SK-N-SH (cell line): ENCODE results near the gene NRCAM. TPM values are rescaled to one million over a fixed set of nuclear protein-coding genes. Genes with fewer than 3 reads are reported as not detected.
A peak's percentile ranks its signal among the peaks of the same experiment; 100 is the strongest.

ENCODE experiments used
- CTCF ChIA-PET: fragments of 300-600, 350-600 bp; formaldehyde crosslinking; extraction: SDS; loops from one replicate; lab custom pipeline; 2021; lab: Yijun Ruan, JAX
- POLR2A ChIA-PET: fragments of 350-600 bp; sonication (Branson Sonifier 250); formaldehyde crosslinking; extraction: SDS; loops from one replicate; lab custom pipeline; 2020; ENCODE audit warnings: antibody characterized with exemption, inconsistent platforms; lab: Yijun Ruan, JAX
- DNase-seq: peaks from one replicate; pipeline ENCODE4 v3.0.0; 2012
- H2AFZ ChIP-seq: fragments of 200-600 bp; sonication (generic); 2 replicates; pipeline ENCODE4 v1.8.1; 2016; ENCODE audit warnings: antibody characterized with exemption, mild to moderate bottlenecking, low read depth
- H3F3A ChIP-seq: fragments of 200-600 bp; sonication (generic); replicated peaks from 2 replicates; pipeline ENCODE3; 2016; ENCODE audit warnings: antibody characterized with exemption, mild to moderate bottlenecking; ENCODE audit not compliant: insufficient read depth
- H3K27ac ChIP-seq, 2 experiments: fragments of 200-500 bp in 1 of 2; fragments of 200-600 bp in 1 of 2; sonication (Bioruptor generic) in 1 of 2; sonication (generic), shearing (Covaris generic) in 1 of 2; 2 replicates each; pipeline versions ENCODE4 v1.5.1 to v1.6.1; 2014 to 2016; ENCODE audit warnings: low read depth in 2 of 2, inconsistent platforms in 1 of 2, low read length in 1 of 2, mild to moderate bottlenecking in 1 of 2, mixed read lengths in 1 of 2
- H3K27me3 ChIP-seq: fragments of 200-600 bp; sonication (generic), shearing (Covaris generic); 2 replicates; pipeline ENCODE4 v1.6.1; 2016; ENCODE audit warnings: mixed run types; ENCODE audit not compliant: insufficient read depth
- H3K36me3 ChIP-seq, 2 experiments: fragments of 200-500 bp in 1 of 2; fragments of 200-600 bp in 1 of 2; sonication (Bioruptor generic) in 1 of 2; sonication (generic) in 1 of 2; replicated peaks in 1 of 2; 2 replicates each; pipeline versions ENCODE3 to v1.5.1; 2014 to 2016; ENCODE audit warnings: low read length in 1 of 2, mild to moderate bottlenecking in 1 of 2; ENCODE audit not compliant: insufficient read depth in 2 of 2, control insufficient read depth in 1 of 2
- H3K4me1 ChIP-seq, 2 experiments: fragments of 200-500 bp in 1 of 2; fragments of 200-600 bp in 1 of 2; sonication (Bioruptor generic) in 1 of 2; sonication (generic), shearing (Covaris generic) in 1 of 2; 2 replicates each; pipeline versions ENCODE4 v1.5.1 to v1.6.1; 2014 to 2016; ENCODE audit warnings: low read depth in 1 of 2, low read length in 1 of 2, mixed run types in 1 of 2; ENCODE audit not compliant: insufficient read depth in 2 of 2, control insufficient read depth in 1 of 2
- H3K4me2 ChIP-seq: fragments of 200-600 bp; sonication (generic), shearing (Covaris generic); 2 replicates; pipeline ENCODE4 v1.6.1; 2017; ENCODE audit warnings: mixed run types
- H3K4me3 ChIP-seq, 2 experiments: fragments of 200-500 bp in 1 of 2; fragments of 200-600 bp in 1 of 2; sonication (Bioruptor generic) in 1 of 2; sonication (generic), shearing (Covaris generic) in 1 of 2; 2 replicates each; pipeline versions ENCODE4 v1.5.1 to v1.8.1; 2014 to 2016; ENCODE audit warnings: low read depth in 2 of 2, inconsistent platforms in 1 of 2, low read length in 1 of 2, mild to moderate bottlenecking in 1 of 2, mixed read lengths in 1 of 2, moderate library complexity in 1 of 2
- H3K79me2 ChIP-seq: fragments of 200-600 bp; sonication (generic); 2 replicates; pipeline ENCODE4 v1.8.1; 2017; ENCODE audit warnings: mild to moderate bottlenecking; ENCODE audit not compliant: insufficient read depth
- H3K9ac ChIP-seq: fragments of 200-600 bp; sonication (generic); 2 replicates; pipeline ENCODE4 v1.6.1; 2017; ENCODE audit warnings: mixed run types
- H3K9me2 ChIP-seq: fragments of 200-600 bp; sonication (generic); 2 replicates; pipeline ENCODE4 v1.6.1; 2017; ENCODE audit warnings: mixed run types
- H3K9me3 ChIP-seq: fragments of 200-600 bp; sonication (generic); 2 replicates; pipeline ENCODE4 v1.6.1; 2017; ENCODE audit warnings: mixed run types, mild to moderate bottlenecking, moderate library complexity
- H4K20me1 ChIP-seq: fragments of 200-600 bp; sonication (generic); 2 replicates; pipeline ENCODE4 v1.6.1; 2017; ENCODE audit warnings: mild to moderate bottlenecking, mixed run types; ENCODE audit not compliant: insufficient read depth
- ELF1 ChIP-seq: IDR thresholded peaks from 2 replicates; pipeline ENCODE4 v1.4.0; 2012
- EP300 ChIP-seq, 2 experiments: IDR thresholded peaks; 2 replicates each; pipeline versions ENCODE4 v1.4.0 to v1.6.1; 2012; ENCODE audit warnings: borderline replicate concordance in 1 of 2, low read depth in 1 of 2, low read length in 1 of 2
- FOXM1 ChIP-seq: IDR thresholded peaks from 2 replicates; pipeline ENCODE4 v1.4.0; 2012; ENCODE audit warnings: low read depth, mild to moderate bottlenecking
- GATA2 ChIP-seq: sonication (generic); formaldehyde crosslinking; IDR thresholded peaks from 2 replicates; pipeline ENCODE4 v1.5.0; 2020; ENCODE audit warnings: mild to moderate bottlenecking, missing genetic modification reagents
- JUND ChIP-seq: IDR thresholded peaks from 2 replicates; pipeline ENCODE4 v1.4.0; 2012
- MXI1 ChIP-seq: IDR thresholded peaks from 2 replicates; pipeline ENCODE4 v1.6.1; 2012; ENCODE audit warnings: mild to moderate bottlenecking, low read depth, low read length, improper control_type of control experiment
- NFIC ChIP-seq: IDR thresholded peaks from 2 replicates; pipeline ENCODE4 v1.4.0; 2012; ENCODE audit warnings: borderline replicate concordance
- NRF1 ChIP-seq: IDR thresholded peaks from 2 replicates; pipeline ENCODE4 v1.6.1; 2012; ENCODE audit warnings: low read depth, mild to moderate bottlenecking, low read length
- RCOR1 ChIP-seq: fragments of 150-350 bp; IDR thresholded peaks from 2 replicates; pipeline ENCODE4 v1.6.1; 2017; ENCODE audit warnings: antibody characterized with exemption, low read length
- RXRA ChIP-seq: IDR thresholded peaks from 2 replicates; pipeline ENCODE4 v1.4.0; 2012; ENCODE audit warnings: low read depth, mild to moderate bottlenecking, borderline replicate concordance
- SIN3A ChIP-seq: IDR thresholded peaks from 2 replicates; pipeline ENCODE4 v1.6.1; 2012; ENCODE audit warnings: low read depth, mild to moderate bottlenecking, low read length, moderate library complexity, borderline replicate concordance
- SMC3 ChIP-seq: IDR thresholded peaks from 2 replicates; pipeline ENCODE4 v1.6.1; 2012; ENCODE audit warnings: low read depth, low read length, improper control_type of control experiment
- TAF1 ChIP-seq: IDR thresholded peaks from 2 replicates; pipeline ENCODE4 v1.6.1; 2012; ENCODE audit warnings: low read depth, mild to moderate bottlenecking, low read length, moderate library complexity, borderline replicate concordance
- YY1 ChIP-seq: IDR thresholded peaks from 2 replicates; pipeline ENCODE4 v1.4.0; 2012; ENCODE audit warnings: low read depth, mild to moderate bottlenecking
- WGBS: methylation state at CpG from one replicate; pipeline ENCODE4 v1.1.6; 2017; ENCODE audit warnings: low lambda C conversion rate; 5-methylcytosine and 5-hydroxymethylcytosine counted together
- polyA plus RNA-seq, 3 experiments: library from polyadenylated mRNA; depleted of rRNA; stranded (reverse); fragments of >200 nt; gene quantifications; 2 replicates each; pipeline ENCODE4 v1.2.3, GENCODE V29; 2012
- TF ChIP-seq, protein P1 (sequence below): fragments of 150-350 bp; IDR thresholded peaks from 2 replicates; pipeline ENCODE4 v1.6.1; 2016; ENCODE audit warnings: mild to moderate bottlenecking, low read depth, low read length
- TF ChIP-seq, protein P2 (sequence below): IDR thresholded peaks from 2 replicates; pipeline ENCODE4; 2012
- TF ChIP-seq, protein P3 (sequence below): IDR thresholded peaks from 2 replicates; pipeline ENCODE4 v1.4.0; 2012; ENCODE audit warnings: low read depth

NRCAM gene
- polyA plus RNA-seq, 1 of the 3 experiments (the other 2 are of a cell fraction): 1.1 TPM

DNA sequence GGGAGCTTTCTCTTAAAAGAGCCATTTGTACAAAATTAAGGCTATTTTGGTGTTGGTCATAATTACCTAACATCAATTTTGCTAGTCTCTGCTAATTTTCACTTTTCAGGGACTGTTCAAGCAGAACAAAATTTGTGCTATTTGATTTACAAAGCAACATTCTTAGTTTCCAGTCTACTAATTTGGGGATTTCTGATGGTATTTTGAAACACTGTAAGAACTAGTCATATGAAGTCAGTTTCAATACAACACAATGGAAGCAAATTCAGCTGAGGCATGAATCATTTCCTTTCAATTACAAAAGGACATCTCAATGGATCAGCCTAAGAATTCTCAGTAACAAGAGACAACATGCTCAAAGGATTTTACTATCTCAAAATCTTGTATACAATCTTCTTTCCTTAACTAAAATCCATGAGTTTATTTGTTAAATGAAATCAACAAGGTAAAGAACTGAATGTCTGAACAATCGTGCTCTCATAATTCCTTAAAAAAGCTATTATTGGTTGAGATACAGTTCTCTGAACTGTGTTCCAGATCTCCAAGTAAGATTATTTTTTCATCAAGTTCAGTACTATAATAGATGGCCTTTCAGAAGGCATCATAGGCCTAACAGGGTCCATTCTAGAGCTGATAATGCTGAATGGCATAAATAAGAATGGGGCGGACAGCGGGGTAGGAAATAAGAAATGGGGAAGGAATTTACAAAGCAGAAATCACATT, 144.6 kb downstream of the NRCAM start (continued):
- no peak for TF ChIP-seq MXI1

DNA sequence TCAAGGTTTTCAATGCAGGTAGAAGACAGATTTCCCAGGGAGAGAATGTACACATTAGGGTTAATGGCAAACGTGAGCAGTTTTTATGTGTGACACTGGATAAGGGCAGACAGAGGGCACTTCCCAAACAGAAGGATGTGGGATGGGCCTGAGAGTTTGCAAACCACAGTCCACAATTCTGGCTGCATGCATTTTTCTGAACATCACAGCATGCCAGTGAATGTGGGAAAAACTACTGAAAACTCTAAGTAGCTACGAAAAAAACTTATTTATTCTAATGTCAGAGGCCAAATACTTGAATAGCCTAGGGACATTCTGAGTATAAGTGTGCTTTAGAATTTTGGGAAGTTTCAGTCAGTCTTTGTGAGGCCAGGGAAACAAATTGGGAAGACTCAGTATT, 145.9 kb downstream of the NRCAM start:
- CTCF ChIA-PET: interaction anchor here (3.3 kb wide), 1 partner anchor 13 kb away, joined by 13 read pairs; no protein-coding TSS in a partner anchor
- no peaks in the 10 kb centered on the region for H3F3A ChIP-seq
- no peak overlapping the region; a peak in 1 of 4 replicates for H3K27ac ChIP-seq

DNA sequence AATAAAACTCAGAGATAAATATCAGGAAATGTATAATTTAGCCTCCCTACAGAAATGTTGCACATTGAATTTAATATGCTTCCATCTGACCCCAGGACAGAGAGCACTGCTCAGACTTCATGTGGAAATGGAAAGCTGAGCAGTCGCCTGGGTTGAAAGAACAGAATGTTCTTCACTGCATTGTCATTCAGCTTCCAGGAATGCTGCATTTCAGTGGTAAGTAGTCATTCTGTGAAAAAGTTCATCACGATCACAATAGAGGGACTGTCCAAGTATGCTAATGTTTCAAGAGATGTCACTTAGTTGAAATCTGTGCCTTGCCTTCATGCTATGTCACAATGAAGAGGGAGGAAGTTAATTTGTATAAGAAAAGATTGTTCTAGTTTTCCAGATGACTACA, 147.3 kb downstream of the NRCAM start:
- Histone ChIP-seq H3K9me3 (no peaks in the 10 kb centered on the region), H3K27me3 (no peaks in the 10 kb centered on the region), H3K4me2 (no peak overlapping the region), H3K4me1 (peaks cover 19 to 31% of the 10 kb centered on the region in 2 experiments), H3K27ac (peak overlapping the region in 1 of 2 experiments; percentile 69; a peak in 2 of 4 replicates), H4K20me1 (no peaks in the 10 kb centered on the region), H3F3A (no peaks in the 10 kb centered on the region), H3K79me2 (no peaks in the 10 kb centered on the region), H3K36me3 (peaks cover 0 to 8% of the 10 kb centered on the region in 2 experiments), H2AFZ (no peak overlapping the region), H3K9me2 (no peaks in the 10 kb centered on the region), H3K4me3 (no peak overlapping the region), H3K9ac (no peak overlapping the region)
- TF ChIP-seq MXI1 (0 out of 2 replicates have a peak, but pooled peaks have one; percentile 33), ELF1 (no peak)
- ChIA-PET POLR2A (interaction anchor here (1.1 kb wide), 1 partner anchor 16 kb away, joined by 3 read pairs; no protein-coding TSS in a partner anchor), CTCF (interaction anchor here (1.3 to 3.3 kb wide), 4 partner anchors 14 to 127 kb away, joined by 3 to 13 read pairs (median 4); no protein-coding TSS in a partner anchor)
- no peak for DNase-seq
- WGBS: 22% methylated on average over 2 of the region's 2 CpGs

More for the DNA sequence above, 145.9 kb downstream of the NRCAM start:
- Histone ChIP-seq H3K4me3 (no peak overlapping the region), H2AFZ (no peak overlapping the region), H3K9me3 (no peaks in the 10 kb centered on the region), H4K20me1 (no peaks in the 10 kb centered on the region), H3K4me2 (no peak overlapping the region), H3K4me1 (peaks cover 19 to 35% of the 10 kb centered on the region in 2 experiments), H3K36me3 (peaks cover 0 to 8% of the 10 kb centered on the region in 2 experiments), H3K9ac (no peak overlapping the region), H3K79me2 (no peaks in the 10 kb centered on the region), H3K27me3 (no peaks in the 10 kb centered on the region), H3K9me2 (no peaks in the 10 kb centered on the region)
- TF ChIP-seq, protein P1, sequence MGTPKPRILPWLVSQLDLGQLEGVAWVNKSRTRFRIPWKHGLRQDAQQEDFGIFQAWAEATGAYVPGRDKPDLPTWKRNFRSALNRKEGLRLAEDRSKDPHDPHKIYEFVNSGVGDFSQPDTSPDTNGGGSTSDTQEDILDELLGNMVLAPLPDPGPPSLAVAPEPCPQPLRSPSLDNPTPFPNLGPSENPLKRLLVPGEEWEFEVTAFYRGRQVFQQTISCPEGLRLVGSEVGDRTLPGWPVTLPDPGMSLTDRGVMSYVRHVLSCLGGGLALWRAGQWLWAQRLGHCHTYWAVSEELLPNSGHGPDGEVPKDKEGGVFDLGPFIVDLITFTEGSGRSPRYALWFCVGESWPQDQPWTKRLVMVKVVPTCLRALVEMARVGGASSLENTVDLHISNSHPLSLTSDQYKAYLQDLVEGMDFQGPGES: no peak
- TF ChIP-seq SMC3: no peak
- TF ChIP-seq SIN3A: no peak
- no peak for TF ChIP-seq JUND
- TF ChIP-seq EP300 (IDR thresholded peaks at IDR 0.05; ENCODE audit: borderline replicate concordance in 1 of 2, low read depth in 1 of 2, low read length in 1 of 2): no peak
- TF ChIP-seq YY1: no peak
- no peak for TF ChIP-seq TAF1
- no peak for TF ChIP-seq NRF1
- TF ChIP-seq FOXM1: no peak
- TF ChIP-seq, protein P2, sequence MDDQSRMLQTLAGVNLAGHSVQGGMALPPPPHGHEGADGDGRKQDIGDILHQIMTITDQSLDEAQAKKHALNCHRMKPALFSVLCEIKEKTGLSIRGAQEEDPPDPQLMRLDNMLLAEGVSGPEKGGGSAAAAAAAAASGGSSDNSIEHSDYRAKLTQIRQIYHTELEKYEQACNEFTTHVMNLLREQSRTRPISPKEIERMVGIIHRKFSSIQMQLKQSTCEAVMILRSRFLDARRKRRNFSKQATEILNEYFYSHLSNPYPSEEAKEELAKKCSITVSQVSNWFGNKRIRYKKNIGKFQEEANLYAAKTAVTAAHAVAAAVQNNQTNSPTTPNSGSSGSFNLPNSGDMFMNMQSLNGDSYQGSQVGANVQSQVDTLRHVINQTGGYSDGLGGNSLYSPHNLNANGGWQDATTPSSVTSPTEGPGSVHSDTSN: no peak
- TF ChIP-seq, protein P3, sequence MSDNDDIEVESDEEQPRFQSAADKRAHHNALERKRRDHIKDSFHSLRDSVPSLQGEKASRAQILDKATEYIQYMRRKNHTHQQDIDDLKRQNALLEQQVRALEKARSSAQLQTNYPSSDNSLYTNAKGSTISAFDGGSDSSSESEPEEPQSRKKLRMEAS: no peak
- TF ChIP-seq NFIC: no peak
- TF ChIP-seq RXRA: no peak
- no peak for TF ChIP-seq RCOR1
- no peak for TF ChIP-seq GATA2
- 47% methylated on average over 2 of the region's 2 CpGs for WGBS
- POLR2A ChIA-PET: no interaction called here
- DNase-seq: no peak
